Measurements from ENCODE around the gene PITHD1.

DNA sequence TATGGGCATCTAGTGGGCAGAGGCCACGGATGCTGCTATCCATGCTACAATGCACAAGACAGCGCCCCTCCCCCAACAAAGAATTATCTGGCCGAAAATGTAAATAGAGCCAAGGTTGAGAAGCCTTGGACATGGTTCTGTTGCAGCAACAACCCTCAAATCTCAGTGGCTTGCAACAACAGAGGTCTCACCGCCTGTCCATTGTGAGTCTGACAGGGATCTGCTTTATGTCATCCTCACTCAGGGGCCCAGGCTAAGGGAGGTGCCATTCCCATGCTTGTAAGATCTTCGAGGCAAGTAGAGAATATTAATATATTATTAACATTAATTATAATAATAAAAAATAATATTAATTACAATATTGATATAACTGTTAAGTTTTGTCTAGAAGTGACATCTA lies 9.5 kb upstream of the PITHD1 start:
- TF ChIP-seq, protein P1, sequence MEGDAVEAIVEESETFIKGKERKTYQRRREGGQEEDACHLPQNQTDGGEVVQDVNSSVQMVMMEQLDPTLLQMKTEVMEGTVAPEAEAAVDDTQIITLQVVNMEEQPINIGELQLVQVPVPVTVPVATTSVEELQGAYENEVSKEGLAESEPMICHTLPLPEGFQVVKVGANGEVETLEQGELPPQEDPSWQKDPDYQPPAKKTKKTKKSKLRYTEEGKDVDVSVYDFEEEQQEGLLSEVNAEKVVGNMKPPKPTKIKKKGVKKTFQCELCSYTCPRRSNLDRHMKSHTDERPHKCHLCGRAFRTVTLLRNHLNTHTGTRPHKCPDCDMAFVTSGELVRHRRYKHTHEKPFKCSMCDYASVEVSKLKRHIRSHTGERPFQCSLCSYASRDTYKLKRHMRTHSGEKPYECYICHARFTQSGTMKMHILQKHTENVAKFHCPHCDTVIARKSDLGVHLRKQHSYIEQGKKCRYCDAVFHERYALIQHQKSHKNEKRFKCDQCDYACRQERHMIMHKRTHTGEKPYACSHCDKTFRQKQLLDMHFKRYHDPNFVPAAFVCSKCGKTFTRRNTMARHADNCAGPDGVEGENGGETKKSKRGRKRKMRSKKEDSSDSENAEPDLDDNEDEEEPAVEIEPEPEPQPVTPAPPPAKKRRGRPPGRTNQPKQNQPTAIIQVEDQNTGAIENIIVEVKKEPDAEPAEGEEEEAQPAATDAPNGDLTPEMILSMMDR (IDR thresholded peaks at IDR 0.05; ENCODE audit: insufficient read depth, low read depth, low read length), result no peak
- no peak for TF ChIP-seq EZH2 (IDR thresholded peaks at IDR 0.05; ENCODE audit: insufficient read depth, low read length)
